Esophagus muscularis mucosa (tissue), 4 donors: ENCODE results near the gene TLE2. TPM values are rescaled to one million over a fixed set of nuclear protein-coding genes. Genes with fewer than 3 reads are reported as not detected.

Experiments used
- DNase-seq: peaks from one replicate; pipeline ENCODE4 v3.0.0-alpha.2; 2017; ENCODE audit errors: extremely low spot score
- H3K27ac ChIP-seq, 4 donors: fragments of 200-600 bp; sonication (generic); replicated peaks in 1 of 4; 1 replicate in 3 of 4; 2 replicates in 1 of 4; pipeline ENCODE4 v1.5.1; 2016 to 2019; ENCODE audit warnings: mild to moderate bottlenecking in 1 of 4
- H3K27me3 ChIP-seq, 4 donors: fragments of 200-600 bp; sonication (generic); one replicate each; pipeline versions ENCODE4 v1.5.1 to v1.6.0; 2016 to 2019
- H3K36me3 ChIP-seq, 4 donors: fragments of 200-600 bp; sonication (generic); one replicate each; pipeline ENCODE4 v1.5.1; 2016 to 2019
- H3K4me1 ChIP-seq, 4 donors: fragments of 200-600 bp; sonication (generic); one replicate each; pipeline ENCODE4 v1.5.1; 2016 to 2019
- H3K4me3 ChIP-seq, 4 donors: fragments of 200-600 bp; sonication (generic); 1 replicate in 2 of 4; 2 replicates in 2 of 4; pipeline ENCODE4 v1.5.1; 2016 to 2019; ENCODE audit warnings: mild to moderate bottlenecking in 4 of 4, moderate library complexity in 1 of 4
- H3K9me3 ChIP-seq, 4 donors: fragments of 200-600 bp; sonication (generic); 1 replicate in 3 of 4; 2 replicates in 1 of 4; pipeline ENCODE4 v1.5.1; 2016 to 2019
- CTCF ChIP-seq, 3 experiments: fragments of 200-600 bp in 2 of 3; fragments of 450-650 bp in 1 of 3; sonication (generic) in 2 of 3; IDR thresholded peaks; one replicate each; pipeline ENCODE4 v1.5.1; 2017 to 2019; ENCODE audit warnings: antibody characterized with exemption in 3 of 3, mild to moderate bottlenecking in 2 of 3, moderate library complexity in 1 of 3
- EP300 ChIP-seq: sonication (generic); formaldehyde crosslinking; IDR thresholded peaks from one replicate; pipeline ENCODE4 v1.6.1; 2017; ENCODE audit warnings: antibody characterized with exemption
- POLR2A ChIP-seq: fragments of 450-650 bp; IDR thresholded peaks from one replicate; pipeline ENCODE4 v1.6.1; 2017; ENCODE audit warnings: antibody characterized with exemption, moderate library complexity, mild to moderate bottlenecking, low read depth
- POLR2AphosphoS5 ChIP-seq, 2 donors: sonication (generic); formaldehyde crosslinking; IDR thresholded peaks; one replicate each; pipeline ENCODE4 v1.6.1; 2017; ENCODE audit warnings: antibody characterized with exemption in 2 of 2
- whole genome bisulfite sequencing: methylation state at CpG from one replicate; pipeline ENCODE4 v1.1.5; 2018; 5-methylcytosine and 5-hydroxymethylcytosine counted together
- intact Hi-C: fragments of 100-400 bp; cut with DNase I; formaldehyde crosslinking; loops from one replicate; pipeline ENCODE4 v1.15.1; 2023
- total RNA-seq, 4 donors: library from RNA; depleted of rRNA; stranded (reverse); fragments of >200 nt; gene quantifications; one replicate each; pipeline versions ENCODE4 v1.1.0 to v1.2.1, GENCODE V29; 2016

TLE2 gene
- total RNA-seq, 4 donors from 2014 or later = 34.0 to 51.2 (median 44.1) TPM

- H3K36me3 ChIP-seq = no peaks in the 10 kb centered on the region
- peaks cover 19 to 25% (median 20%) of the 10 kb centered on the region in 4 donors for H3K4me1 ChIP-seq
- TF ChIP-seq POLR2A = no peak
- TF ChIP-seq CTCF (IDR thresholded peaks at IDR 0.05) = no peak
- TF ChIP-seq POLR2AphosphoS5 (IDR thresholded peaks at IDR 0.05) = no peak
- TF ChIP-seq EP300 = no peak
- no peak for DNase-seq
- intact Hi-C loops = loop anchor here (5.0 kb wide), 1 partner anchor 40 kb away; the partner anchor contains the start of gene TLE2
- no peaks in the 10 kb centered on the region for H3K27me3 ChIP-seq
- H3K27ac ChIP-seq = no peak overlapping the region
- H3K9me3 ChIP-seq = no peaks in the 10 kb centered on the region
- H3K4me3 ChIP-seq = no peak overlapping the region
- 87% methylated on average over 3 of the region's 12 CpGs for WGBS
Measured at GRCh38 chr19:2987797-2988196, 41.3 kb downstream of the TLE2 start.

DNA sequence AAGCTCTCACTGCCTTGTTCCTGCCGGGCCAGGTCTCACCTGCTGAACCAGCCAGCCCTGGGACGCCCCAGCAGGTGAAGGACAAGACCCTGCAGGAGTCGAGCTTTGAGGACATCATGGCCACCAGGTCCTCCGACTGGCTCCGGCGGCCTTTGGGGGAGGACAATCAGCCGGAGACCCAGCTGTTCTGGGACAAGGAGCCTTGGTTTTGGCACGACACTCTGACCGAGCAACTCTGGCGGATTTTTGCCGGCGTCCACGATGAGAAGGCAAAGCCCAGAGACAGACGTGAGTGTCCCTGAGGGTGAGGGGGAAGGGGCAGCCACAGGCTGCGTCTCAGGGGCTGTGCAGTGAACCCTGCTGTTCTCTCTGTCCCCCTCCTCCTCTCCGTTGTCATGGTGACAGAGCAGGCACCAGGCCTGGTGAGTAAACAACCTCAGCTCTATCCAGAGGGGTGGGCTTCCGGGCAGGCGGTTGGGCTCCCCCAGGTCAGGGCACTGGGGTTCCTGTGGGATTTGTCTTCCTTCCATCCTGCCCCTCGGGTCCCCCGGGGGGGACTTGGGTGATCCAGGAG is 42.0 kb downstream of the TLE2 start:
- TF ChIP-seq POLR2A = no peak
- TF ChIP-seq CTCF (IDR thresholded peaks at IDR 0.05) = no peak
- TF ChIP-seq EP300 = no peak
- no peak for TF ChIP-seq POLR2AphosphoS5 (IDR thresholded peaks at IDR 0.05)
- H3K9me3 ChIP-seq = no peaks in the 10 kb centered on the region
- no peak overlapping the region for H3K4me3 ChIP-seq
- WGBS = 37% methylated on average over 13 of the region's 20 CpGs
- DNase-seq = no peak
- no peaks in the 10 kb centered on the region for H3K36me3 ChIP-seq
- H3K27me3 ChIP-seq = no peaks in the 10 kb centered on the region
- H3K27ac ChIP-seq = no peak overlapping the region
- intact Hi-C loops = loop anchor here (5.0 kb wide), 1 partner anchor 40 kb away; the partner anchor contains the start of gene TLE2
- peaks cover 26 to 33% (median 27%) of the 10 kb centered on the region in 4 donors for H3K4me1 ChIP-seq

GRCh38 chr19:2984215-2984528 is 44.9 kb downstream of the TLE2 start:
- Histone ChIP-seq H3K36me3 (no peaks in the 10 kb centered on the region), H3K27me3 (no peaks in the 10 kb centered on the region), H3K4me3 (peak overlapping the region; percentile 44 to 60 (median 49)), H3K9me3 (no peaks in the 10 kb centered on the region), H3K4me1 (peaks cover 30 to 35% (median 32%) of the 10 kb centered on the region in 4 donors), H3K27ac (peak overlapping the region; percentile 85 to 92 (median 90))
- 1% methylated on average over 14 of the region's 14 CpGs for WGBS
- DNase-seq = no peak
- TF ChIP-seq EP300 (no peak), POLR2AphosphoS5 (IDR thresholded peaks at IDR 0.05) (no peak), CTCF (IDR thresholded peaks at IDR 0.05) (no peak), POLR2A (no peak)
- intact Hi-C loops = loop anchor here (5.0 kb wide), 1 partner anchor 73 kb away; no protein-coding TSS in a partner anchor

DNA sequence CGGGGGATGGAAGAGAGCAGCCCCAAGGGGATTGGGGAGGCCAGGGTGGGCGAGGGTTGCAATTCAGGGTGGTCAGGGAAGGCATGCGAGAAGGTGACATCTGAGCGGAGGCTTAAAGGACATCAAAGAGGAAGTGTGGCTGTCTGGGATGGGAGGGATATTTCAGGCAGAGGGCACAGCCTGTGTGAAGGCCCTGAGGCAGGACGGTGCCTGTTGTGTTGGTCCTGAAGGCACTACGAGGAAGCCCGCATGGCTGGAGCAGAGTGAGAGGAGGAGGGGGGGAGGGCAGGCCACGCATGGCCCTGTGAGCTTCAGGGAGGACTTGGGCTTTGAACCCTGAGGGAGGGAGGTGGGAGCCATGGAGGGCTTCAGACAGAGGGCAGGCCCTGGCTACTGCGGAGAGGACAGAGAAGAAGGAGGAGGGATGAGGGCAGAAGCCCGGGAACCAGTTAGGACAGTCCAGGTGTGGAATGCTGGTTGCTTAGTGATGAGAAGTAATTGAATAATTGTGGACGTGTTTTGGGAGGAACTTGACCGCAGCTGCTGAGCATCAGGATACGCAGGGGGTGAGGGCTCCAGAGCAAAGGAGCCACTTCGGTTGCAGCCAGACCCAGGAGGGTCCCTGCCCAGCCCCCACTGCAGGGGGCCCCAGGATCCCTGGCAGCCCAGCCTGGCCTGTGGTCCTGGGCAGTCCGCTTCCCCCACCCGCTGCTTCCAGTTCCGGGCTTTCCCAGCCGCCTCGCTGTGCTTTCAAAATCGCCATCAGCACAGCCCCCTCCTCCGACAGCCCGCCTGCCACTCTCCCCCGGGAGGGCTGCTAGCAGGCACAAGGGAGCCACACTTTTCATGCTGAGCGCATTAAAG is 45.5 kb downstream of the TLE2 start:
- Histone ChIP-seq H3K27ac (peak overlapping the region; percentile 85 to 92 (median 90)), H3K9me3 (no peaks in the 10 kb centered on the region), H3K4me1 (peaks cover 33 to 40% (median 34%) of the 10 kb centered on the region in 4 donors), H3K4me3 (peak overlapping the region; percentile 44 to 60 (median 49)), H3K36me3 (no peaks in the 10 kb centered on the region), H3K27me3 (no peaks in the 10 kb centered on the region)
- no peak for DNase-seq
- 10% methylated on average over 22 of the region's 24 CpGs for WGBS
- intact Hi-C loops = loop anchor here (5.0 kb wide), 1 partner anchor 74 kb away; no protein-coding TSS in a partner anchor
- peak; percentile 74 for TF ChIP-seq EP300
- no peak for TF ChIP-seq POLR2A
- TF ChIP-seq POLR2AphosphoS5 (IDR thresholded peaks at IDR 0.05) = peak; percentile 48 to 60
- TF ChIP-seq CTCF (IDR thresholded peaks at IDR 0.05) = no peak
